HG02678 (cell line): Measurements from ENCODE around the gene NPM1.
"Not testable (repeated sequence)": the region's sequence is repeated elsewhere in the genome, so short reads cannot be mapped to it uniquely, and the experiment has no call there.

ENCODE experiments used
- ATAC-seq: cut with Tn5 transposase; IDR thresholded peaks from one replicate; pipeline ENCODE4 v1.9.1; 2021; ENCODE audit warnings: mild to moderate bottlenecking, moderate library complexity; ENCODE audit not compliant: unreplicated experiment

NPM1 gene

GRCh38 chr5:171386006-171386671, 1.5 kb upstream of the NPM1 start:
- ATAC-seq, result no peak

GRCh38 chr5:171386861-171387344, 746 bp upstream of the NPM1 start:
- no peak for ATAC-seq

- ATAC-seq, result peak; percentile 37
Observed at GRCh38 chr5:171387970-171388815, 544 bp downstream of the NPM1 start.

GRCh38 chr5:171388816-171389168, 1.1 kb downstream of the NPM1 start:
- no peak for ATAC-seq

- no peak for ATAC-seq
Observed at GRCh38 chr5:171390883-171391677, 3.4 kb downstream of the NPM1 start.

- no peak for ATAC-seq
Observed at GRCh38 chr5:171391996-171392577, 4.4 kb downstream of the NPM1 start.

GRCh38 chr5:171392585-171393159, 5.0 kb downstream of the NPM1 start:
- ATAC-seq, result no peak

- no peak for ATAC-seq
Observed at GRCh38 chr5:171395042-171395441, 7.4 kb downstream of the NPM1 start.

GRCh38 chr5:171396583-171396982, 8.9 kb downstream of the NPM1 start:
- ATAC-seq, result not testable (repeated sequence)

GRCh38 chr5:171397190-171397589, 9.5 kb downstream of the NPM1 start:
- ATAC-seq, result no peak

- ATAC-seq, result no peak
Observed at GRCh38 chr5:171397599-171397998, 9.9 kb downstream of the NPM1 start.

- not testable (repeated sequence) for ATAC-seq
Observed at GRCh38 chr5:171398660-171399059, 11.0 kb downstream of the NPM1 start.

- no peak for ATAC-seq
Observed at GRCh38 chr5:171400169-171400568, 12.5 kb downstream of the NPM1 start.

GRCh38 chr5:171401167-171401947, 13.7 kb downstream of the NPM1 start:
- no peak for ATAC-seq

- not testable (repeated sequence) for ATAC-seq
Observed at GRCh38 chr5:171402751-171403150, 15.1 kb downstream of the NPM1 start.

GRCh38 chr5:171405615-171406014, 18.0 kb downstream of the NPM1 start:
- no peak for ATAC-seq

- no peak for ATAC-seq
Observed at GRCh38 chr5:171407234-171407633, 19.6 kb downstream of the NPM1 start.

- no peak for ATAC-seq
Observed at GRCh38 chr5:171409164-171410136, 21.8 kb downstream of the NPM1 start.

GRCh38 chr5:171410181-171410580, 22.5 kb downstream of the NPM1 start:
- no peak for ATAC-seq
